Mesenchymal stem cell (in vitro differentiated cells and primary cell): ENCODE measurements around the gene GREM1.

ENCODE experiments used
- DNase-seq: peaks from one replicate; pipeline ENCODE4 v3.0.0-alpha.2; 2013
- H2AFZ ChIP-seq: one replicate; pipeline ENCODE4 v1.6.1; 2013; ENCODE audit warnings: low read depth, mild to moderate bottlenecking, control low read depth, inconsistent platforms, low read length, moderate library complexity
- H2AK5ac ChIP-seq: 2 replicates; pipeline ENCODE4 v1.6.1; 2013; ENCODE audit warnings: low read length, moderate library complexity, mild to moderate bottlenecking, inconsistent platforms; ENCODE audit not compliant: severe bottlenecking
- H2BK120ac ChIP-seq: one replicate; pipeline ENCODE4 v1.6.1; 2013; ENCODE audit warnings: low read depth, mild to moderate bottlenecking, inconsistent platforms, low read length, moderate library complexity
- H2BK12ac ChIP-seq, 2 experiments: one replicate each; pipeline ENCODE4 v1.6.1; 2013; ENCODE audit warnings: inconsistent platforms in 2 of 2, low read length in 2 of 2, mild to moderate bottlenecking in 2 of 2, moderate library complexity in 2 of 2, control low read depth in 1 of 2
- H2BK15ac ChIP-seq: one replicate; pipeline ENCODE4 v1.6.1; 2013; ENCODE audit warnings: mild to moderate bottlenecking, low read depth, inconsistent platforms; ENCODE audit not compliant: poor library complexity, severe bottlenecking
- H2BK5ac ChIP-seq: 2 replicates; pipeline ENCODE4 v1.6.1; 2013; ENCODE audit warnings: low read depth, mild to moderate bottlenecking, low read length, control low read depth, inconsistent platforms; ENCODE audit not compliant: poor library complexity, severe bottlenecking
- H3K14ac ChIP-seq, 2 experiments: one replicate each; pipeline ENCODE4 v1.6.1; 2013; ENCODE audit warnings: inconsistent platforms in 2 of 2, low read length in 2 of 2, control low read depth in 1 of 2, mild to moderate bottlenecking in 1 of 2, moderate library complexity in 1 of 2
- H3K18ac ChIP-seq, 2 experiments: one replicate each; pipeline ENCODE4 v1.6.1; 2013; ENCODE audit warnings: inconsistent platforms in 2 of 2, low read length in 2 of 2, control low read depth in 1 of 2, low read depth in 1 of 2, mild to moderate bottlenecking in 1 of 2
- H3K23ac ChIP-seq, 2 experiments: one replicate each; pipeline ENCODE4 v1.6.1; 2013; ENCODE audit warnings: inconsistent platforms in 2 of 2, low read length in 2 of 2, mild to moderate bottlenecking in 2 of 2, moderate library complexity in 2 of 2, control low read depth in 1 of 2
- H3K27ac ChIP-seq: 2 replicates; pipeline ENCODE4 v1.5.1; 2013; ENCODE audit warnings: mild to moderate bottlenecking, moderate library complexity, low read length, control low read depth, inconsistent platforms; ENCODE audit not compliant: poor library complexity, severe bottlenecking
- H3K27me3 ChIP-seq, 2 experiments: 2 replicates each; pipeline versions ENCODE4 v1.6.1 to v1.7.0; 2013; ENCODE audit warnings: low read length in 2 of 2, mild to moderate bottlenecking in 2 of 2, moderate library complexity in 2 of 2, control low read depth in 1 of 2, inconsistent platforms in 1 of 2; ENCODE audit not compliant: control insufficient read depth in 1 of 2, insufficient read depth in 1 of 2
- H3K36me3 ChIP-seq, 2 experiments: 2 replicates each; pipeline versions ENCODE4 v1.6.1 to v1.7.0; 2013; ENCODE audit warnings: low read length in 2 of 2, control low read depth in 1 of 2, inconsistent platforms in 1 of 2, low read depth in 1 of 2, mild to moderate bottlenecking in 1 of 2; ENCODE audit not compliant: insufficient read depth in 2 of 2, control insufficient read depth in 1 of 2
- H3K4ac ChIP-seq, 2 experiments: one replicate each; pipeline ENCODE4 v1.6.1; 2013; ENCODE audit warnings: inconsistent platforms in 2 of 2, low read length in 2 of 2, mild to moderate bottlenecking in 2 of 2, moderate library complexity in 2 of 2, control low read depth in 1 of 2, low read depth in 1 of 2
- H3K4me1 ChIP-seq: 2 replicates; pipeline ENCODE4 v1.6.1; 2013; ENCODE audit warnings: low read depth, low read length, control low read depth; ENCODE audit not compliant: control insufficient read depth, insufficient read depth
- H3K4me2 ChIP-seq: 2 replicates; pipeline ENCODE4 v1.6.1; 2013; ENCODE audit warnings: low read length, mild to moderate bottlenecking, inconsistent platforms; ENCODE audit not compliant: poor library complexity, severe bottlenecking
- H3K4me3 ChIP-seq, 2 experiments: 2 replicates each; pipeline versions ENCODE4 v1.5.1 to v1.7.0; 2013; ENCODE audit warnings: low read length in 2 of 2, mild to moderate bottlenecking in 2 of 2, control low read depth in 1 of 2, low read depth in 1 of 2; ENCODE audit not compliant: insufficient read depth in 1 of 2
- H3K79me1 ChIP-seq: replicated peaks from 2 replicates; pipeline ENCODE4 v1.6.1; 2013; ENCODE audit warnings: mild to moderate bottlenecking, control low read depth, low read length, inconsistent platforms; ENCODE audit not compliant: poor library complexity, severe bottlenecking
- H3K9ac ChIP-seq: 2 replicates; pipeline ENCODE4 v1.7.0; 2013; ENCODE audit warnings: mild to moderate bottlenecking, low read length, moderate library complexity
- H3K9me3 ChIP-seq: 2 replicates; pipeline ENCODE4 v1.7.0; 2013; ENCODE audit warnings: mild to moderate bottlenecking, low read length; ENCODE audit not compliant: control insufficient read depth
- H4K8ac ChIP-seq: one replicate; pipeline ENCODE4 v1.6.1; 2013; ENCODE audit warnings: inconsistent platforms, mild to moderate bottlenecking, low read length, moderate library complexity
- H4K91ac ChIP-seq: one replicate; pipeline ENCODE4 v1.6.1; 2013; ENCODE audit warnings: mild to moderate bottlenecking, low read length, inconsistent platforms
- WGBS: methylation state at CpG from one replicate; pipeline ENCODE4 v1.1.7; 2013; ENCODE audit warnings: mixed read lengths; 5-methylcytosine and 5-hydroxymethylcytosine counted together

GREM1 gene

GRCh38 chr15:32778391-32779176 lies 60.8 kb downstream of the GREM1 start:
- WGBS, result 49% methylated on average over 2 of the region's 4 CpGs
- Histone ChIP-seq H3K36me3 (peaks cover 0 to 9% of the 10 kb centered on the region in 2 experiments), H3K4me3 (no peak overlapping the region), H2BK12ac (no peak overlapping the region), H3K4me1 (peaks cover 2% of the 10 kb centered on the region), H2BK15ac (no peak overlapping the region), H2AK5ac (no peak overlapping the region), H3K27me3 (no peaks in the 10 kb centered on the region), H3K9ac (no peak overlapping the region), H3K9me3 (peaks cover 15% of the 10 kb centered on the region), H4K8ac (no peak overlapping the region), H3K4me2 (no peak overlapping the region), H2BK120ac (no peak overlapping the region), H2AFZ (no peak overlapping the region), H3K27ac (no peak overlapping the region), H3K18ac (no peak overlapping the region), H4K91ac (no peak overlapping the region), H2BK5ac (no peak overlapping the region), H3K23ac (no peak overlapping the region), H3K14ac (no peak overlapping the region), H3K4ac (no peak overlapping the region), H3K79me1 (no peaks in the 10 kb centered on the region)
- DNase-seq, result peak; percentile 38

- Histone ChIP-seq H3K36me3 (no peaks in the 10 kb centered on the region), H3K27me3 (no peaks in the 10 kb centered on the region), H3K27ac (no peak overlapping the region), H3K9ac (no peak overlapping the region), H3K79me1 (no peaks in the 10 kb centered on the region), H3K23ac (no peak overlapping the region), H2AFZ (no peak overlapping the region), H2BK120ac (no peak overlapping the region), H3K9me3 (peaks cover 15% of the 10 kb centered on the region), H3K14ac (no peak overlapping the region), H2BK15ac (no peak overlapping the region), H3K4me1 (no peaks in the 10 kb centered on the region), H3K18ac (no peak overlapping the region), H3K4me2 (no peak overlapping the region), H2AK5ac (no peak overlapping the region), H4K91ac (no peak overlapping the region), H3K4me3 (no peak overlapping the region), H4K8ac (no peak overlapping the region), H2BK5ac (no peak overlapping the region), H3K4ac (no peak overlapping the region), H2BK12ac (no peak overlapping the region)
- no peak for DNase-seq
- WGBS, result 35% methylated on average over 3 of the region's 3 CpGs
These were observed 64.0 kb downstream of the GREM1 start for GRCh38 chr15:32781781-32782180.

GRCh38 chr15:32784581-32784980 lies 66.8 kb downstream of the GREM1 start:
- H3K4me2 ChIP-seq, result no peak overlapping the region
- no peaks in the 10 kb centered on the region for H3K79me1 ChIP-seq
- DNase-seq, result peak; percentile 18
- H2AK5ac ChIP-seq, result no peak overlapping the region
- H3K23ac ChIP-seq, result no peak overlapping the region
- H4K8ac ChIP-seq, result no peak overlapping the region
- no peak overlapping the region for H4K91ac ChIP-seq
- H3K4ac ChIP-seq, result no peak overlapping the region
- H3K14ac ChIP-seq, result no peak overlapping the region
- no peak overlapping the region for H2BK12ac ChIP-seq
- peaks cover 3% of the 10 kb centered on the region for H3K4me1 ChIP-seq
- H2BK5ac ChIP-seq, result no peak overlapping the region
- H2BK15ac ChIP-seq, result no peak overlapping the region
- no peak overlapping the region for H3K9ac ChIP-seq
- peaks cover 2% of the 10 kb centered on the region for H3K9me3 ChIP-seq
- no peak overlapping the region for H3K4me3 ChIP-seq
- H2AFZ ChIP-seq, result no peak overlapping the region
- H3K18ac ChIP-seq, result no peak overlapping the region
- H3K36me3 ChIP-seq, result no peaks in the 10 kb centered on the region
- no peak overlapping the region for H3K27ac ChIP-seq
- no peaks in the 10 kb centered on the region for H3K27me3 ChIP-seq
- H2BK120ac ChIP-seq, result no peak overlapping the region

GRCh38 chr15:32786906-32787305 lies 69.1 kb downstream of the GREM1 start:
- Histone ChIP-seq H4K91ac (no peak overlapping the region), H3K27me3 (no peaks in the 10 kb centered on the region), H3K9me3 (no peaks in the 10 kb centered on the region), H3K36me3 (no peaks in the 10 kb centered on the region), H2BK120ac (no peak overlapping the region), H3K23ac (no peak overlapping the region), H2BK5ac (no peak overlapping the region), H3K18ac (no peak overlapping the region), H3K4ac (no peak overlapping the region), H3K9ac (no peak overlapping the region), H2BK12ac (no peak overlapping the region), H4K8ac (no peak overlapping the region), H3K79me1 (no peaks in the 10 kb centered on the region), H3K4me2 (no peak overlapping the region), H3K4me1 (peaks cover 5% of the 10 kb centered on the region), H2BK15ac (no peak overlapping the region), H2AFZ (no peak overlapping the region), H3K27ac (no peak overlapping the region), H3K14ac (no peak overlapping the region), H3K4me3 (no peak overlapping the region), H2AK5ac (peak overlapping the region; percentile 51)
- WGBS, result 80% methylated on average over 7 of the region's 7 CpGs
- no peak for DNase-seq
